IPS DF 6.9 (cell line): ENCODE data around the gene CYTH3.
"Not testable (repeated sequence)": the region's sequence is repeated elsewhere in the genome, so short reads cannot be mapped to it uniquely, and the experiment has no call there.

Source experiments
- DNase-seq: peaks from one replicate; pipeline ENCODE4 v3.0.0-alpha.2; 2013; ENCODE audit warnings: low read depth, low spot score
- H3K27ac ChIP-seq: one replicate; pipeline ENCODE4 v1.5.1; 2013; ENCODE audit warnings: low read length, control low read depth
- H3K27me3 ChIP-seq: 2 replicates; pipeline ENCODE4 v1.6.1; 2013; ENCODE audit warnings: mild to moderate bottlenecking, low read length; ENCODE audit not compliant: control insufficient read depth, insufficient read depth
- H3K36me3 ChIP-seq: 2 replicates; pipeline ENCODE4 v1.6.1; 2013; ENCODE audit warnings: low read length; ENCODE audit not compliant: control insufficient read depth, insufficient read depth
- H3K4me1 ChIP-seq: 2 replicates; pipeline ENCODE4 v1.6.1; 2013; ENCODE audit warnings: low read length; ENCODE audit not compliant: control insufficient read depth, insufficient read depth
- H3K4me3 ChIP-seq: 2 replicates; pipeline ENCODE4 v1.5.1; 2013; ENCODE audit warnings: mild to moderate bottlenecking, low read length
- H3K9me3 ChIP-seq: 2 replicates; pipeline ENCODE4 v1.6.1; 2013; ENCODE audit warnings: low read length, inconsistent platforms; ENCODE audit not compliant: control insufficient read depth, insufficient read depth
- WGBS: extraction: QIAGEN DNeasy Blood & Tissue Kit; methylation state at CpG from one replicate; pipeline ENCODE4 v1.1.7; 2013; ENCODE audit warnings: mixed read lengths, missing lambda C conversion rate; ENCODE audit not compliant: insufficient read length, insufficient coverage; 5-methylcytosine and 5-hydroxymethylcytosine counted together

CYTH3 gene

GRCh38 chr7:6283391-6284054 is 11.1 kb upstream of the CYTH3 start:
- H3K4me3 ChIP-seq, H3K4me1 ChIP-seq, H3K27me3 ChIP-seq, DNase-seq, H3K36me3 ChIP-seq, H3K27ac ChIP-seq, H3K9me3 ChIP-seq: not testable (repeated sequence)
- WGBS = no CpG with 5 or more reads among the region's 9 CpGs

- no peak overlapping the region for H3K27ac ChIP-seq
- DNase-seq = no peak
- no peaks in the 10 kb centered on the region for H3K27me3 ChIP-seq
- H3K4me3 ChIP-seq = no peak overlapping the region
- 0 out of 2 replicates have a peak, but pooled peaks cover under 1% of the 10 kb centered on the region for H3K9me3 ChIP-seq
- H3K36me3 ChIP-seq = no peaks in the 10 kb centered on the region
- H3K4me1 ChIP-seq = no peaks in the 10 kb centered on the region
- no CpG with 5 or more reads among the region's 5 CpGs for WGBS
These were observed 7.5 kb upstream of the CYTH3 start for GRCh38 chr7:6279937-6280336.

- no peak for DNase-seq
- no peak overlapping the region for H3K27ac ChIP-seq
- no peaks in the 10 kb centered on the region for H3K27me3 ChIP-seq
- no CpG with 5 or more reads among the region's 3 CpGs for WGBS
- H3K4me1 ChIP-seq = no peaks in the 10 kb centered on the region
- no peaks in the 10 kb centered on the region for H3K9me3 ChIP-seq
- H3K4me3 ChIP-seq = no peak overlapping the region
- no peaks in the 10 kb centered on the region for H3K36me3 ChIP-seq
These were observed 6.9 kb upstream of the CYTH3 start for GRCh38 chr7:6279341-6279740.

- Histone ChIP-seq H3K4me3 (no peak overlapping the region), H3K9me3 (no peaks in the 10 kb centered on the region), H3K36me3 (no peaks in the 10 kb centered on the region), H3K27ac (no peak overlapping the region), H3K27me3 (no peaks in the 10 kb centered on the region), H3K4me1 (no peaks in the 10 kb centered on the region)
- no CpG with 5 or more reads among the region's 9 CpGs for WGBS
- no peak for DNase-seq
These were observed 6.4 kb upstream of the CYTH3 start for GRCh38 chr7:6278749-6279310.

- Histone ChIP-seq H3K27me3 (no peaks in the 10 kb centered on the region), H3K4me3 (no peak overlapping the region), H3K27ac (no peak overlapping the region), H3K4me1 (peaks cover 2% of the 10 kb centered on the region), H3K36me3 (no peaks in the 10 kb centered on the region), H3K9me3 (no peaks in the 10 kb centered on the region)
- WGBS = no CpG with 5 or more reads among the region's 4 CpGs
- DNase-seq = no peak
These were observed 5.1 kb upstream of the CYTH3 start for GRCh38 chr7:6277476-6277875.

- no peaks in the 10 kb centered on the region for H3K9me3 ChIP-seq
- H3K27ac ChIP-seq = no peak overlapping the region
- no peak overlapping the region for H3K4me3 ChIP-seq
- no peaks in the 10 kb centered on the region for H3K27me3 ChIP-seq
- WGBS = no CpG with 5 or more reads among the region's 9 CpGs
- no peaks in the 10 kb centered on the region for H3K36me3 ChIP-seq
- no peak for DNase-seq
- peaks cover 2% of the 10 kb centered on the region for H3K4me1 ChIP-seq
These were observed 4.5 kb upstream of the CYTH3 start for GRCh38 chr7:6276911-6277408.

GRCh38 chr7:6274743-6275142 is 2.3 kb upstream of the CYTH3 start:
- Histone ChIP-seq H3K4me1 (peaks cover 2% of the 10 kb centered on the region), H3K36me3 (no peaks in the 10 kb centered on the region), H3K27ac (no peak overlapping the region), H3K27me3 (no peaks in the 10 kb centered on the region; the same call in 1 of the 2 replicates), H3K9me3 (no peaks in the 10 kb centered on the region), H3K4me3 (no peak overlapping the region)
- no CpG with 5 or more reads among the region's 2 CpGs for WGBS
- no peak for DNase-seq

- no peak overlapping the region for H3K27ac ChIP-seq
- no CpG with 5 or more reads among the region's 11 CpGs for WGBS
- no peaks in the 10 kb centered on the region for H3K9me3 ChIP-seq
- H3K4me1 ChIP-seq = peaks cover 2% of the 10 kb centered on the region
- no peaks in the 10 kb centered on the region; the same call in 1 of the 2 replicates for H3K27me3 ChIP-seq
- no peak overlapping the region for H3K4me3 ChIP-seq
- DNase-seq = no peak
- no peaks in the 10 kb centered on the region for H3K36me3 ChIP-seq
These were observed 1.6 kb upstream of the CYTH3 start for GRCh38 chr7:6273917-6274630.

GRCh38 chr7:6273380-6273837 is 985 bp upstream of the CYTH3 start:
- no peak overlapping the region for H3K27ac ChIP-seq
- DNase-seq = no peak
- H3K4me1 ChIP-seq = peaks cover 2% of the 10 kb centered on the region
- H3K36me3 ChIP-seq = no peaks in the 10 kb centered on the region
- no CpG with 5 or more reads among the region's 6 CpGs for WGBS
- no peaks in the 10 kb centered on the region; the same call in 1 of the 2 replicates for H3K27me3 ChIP-seq
- H3K4me3 ChIP-seq = no peak overlapping the region
- no peaks in the 10 kb centered on the region for H3K9me3 ChIP-seq

- no CpG with 5 or more reads among the region's 74 CpGs for WGBS
These were observed 557 bp downstream of the CYTH3 start for GRCh38 chr7:6271694-6272440.

More at GRCh38 chr7:6271694-6272440, 557 bp downstream of the CYTH3 start:
- H3K36me3 ChIP-seq = no peaks in the 10 kb centered on the region
- no peaks in the 10 kb centered on the region; the same call in 1 of the 2 replicates for H3K27me3 ChIP-seq
- H3K9me3 ChIP-seq = no peaks in the 10 kb centered on the region
- H3K4me3 ChIP-seq = peak overlapping the region; percentile 51
- H3K4me1 ChIP-seq = peaks cover 2% of the 10 kb centered on the region
- no peak for DNase-seq
- no peak overlapping the region for H3K27ac ChIP-seq
